IMR-90 (cell line): ENCODE results near the gene EBF4. TPM values are rescaled to one million over a fixed set of nuclear protein-coding genes. Genes with fewer than 3 reads are reported as not detected.

ENCODE experiments used
- ATAC-seq: fragments of 200-7000 bp; cut with Tn5 transposase; 2 replicates; pipeline ENCODE4 v1.9.1; 2020; ENCODE audit warnings: low read depth, mild to moderate bottlenecking, moderate library complexity
- BruUV-seq: library from RNA; stranded (reverse); fragments of 400-500 nt; replicated peaks from 2 replicates; lab custom pipeline; 2021; lab: Mats Ljungman, UMichigan
- CTCF ChIA-PET: fragments of 300-600 bp; formaldehyde crosslinking; extraction: SDS; loops from one replicate; lab custom pipeline; 2021; ENCODE audit warnings: antibody characterized with exemption; lab: Yijun Ruan, JAX
- POLR2A ChIA-PET: fragments of 300-600 bp; sonication (Branson Sonifier 250); formaldehyde crosslinking; loops from one replicate; lab custom pipeline; 2022; ENCODE audit warnings: antibody characterized with exemption; ENCODE audit not compliant: unreplicated experiment; lab: Charles Lee
- DNase-seq: peaks from one replicate; pipeline ENCODE4 v3.0.0; 2013
- H2AFZ ChIP-seq: replicated peaks from 2 replicates; pipeline ENCODE3; 2013; ENCODE audit warnings: low read length, mild to moderate bottlenecking; ENCODE audit not compliant: poor library complexity
- H2AK5ac ChIP-seq: 2 replicates; pipeline ENCODE4 v1.6.1; 2013; ENCODE audit warnings: low read depth, low read length, inconsistent platforms
- H2AK9ac ChIP-seq: replicated peaks from 2 replicates; pipeline ENCODE3; 2013; ENCODE audit warnings: mild to moderate bottlenecking, low read depth, low read length, moderate library complexity; ENCODE audit not compliant: poor library complexity
- H2BK120ac ChIP-seq: 2 replicates; pipeline ENCODE4 v1.6.1; 2013; ENCODE audit warnings: low read depth, low read length, inconsistent platforms
- H2BK15ac ChIP-seq: 3 replicates; pipeline ENCODE4 v1.6.1; 2013; ENCODE audit warnings: low read depth, low read length, inconsistent platforms
- H2BK20ac ChIP-seq: 2 replicates; pipeline ENCODE4 v1.6.1; 2013; ENCODE audit warnings: low read depth, mild to moderate bottlenecking, inconsistent platforms, low read length, moderate library complexity
- H2BK5ac ChIP-seq: 2 replicates; pipeline ENCODE4 v1.6.1; 2013; ENCODE audit warnings: mild to moderate bottlenecking, low read depth, low read length, inconsistent platforms; ENCODE audit not compliant: poor library complexity, severe bottlenecking
- H3K14ac ChIP-seq: replicated peaks from 2 replicates; pipeline ENCODE4 v1.6.1; 2013; ENCODE audit warnings: low read depth, low read length, inconsistent platforms
- H3K18ac ChIP-seq: 2 replicates; pipeline ENCODE4 v1.6.1; 2013; ENCODE audit warnings: low read depth, low read length, control low read depth
- H3K23ac ChIP-seq: 2 replicates; pipeline ENCODE4 v1.6.1; 2013; ENCODE audit warnings: low read depth, low read length, inconsistent platforms
- H3K27ac ChIP-seq: 2 replicates; pipeline ENCODE4 v1.5.1; 2013; ENCODE audit warnings: mild to moderate bottlenecking, control low read depth, low read length; ENCODE audit not compliant: insufficient read depth
- H3K27me3 ChIP-seq: 2 replicates; pipeline ENCODE4 v1.6.1; 2013; ENCODE audit warnings: low read length; ENCODE audit not compliant: control insufficient read depth, insufficient read depth
- H3K36me3 ChIP-seq: 2 replicates; pipeline ENCODE4 v1.6.1; 2013; ENCODE audit warnings: low read length, mixed read lengths; ENCODE audit not compliant: control insufficient read depth, insufficient read depth
- H3K4ac ChIP-seq: 2 replicates; pipeline ENCODE4 v1.6.1; 2013; ENCODE audit warnings: low read depth, low read length, inconsistent platforms
- H3K4me1 ChIP-seq: 2 replicates; pipeline ENCODE4 v1.6.1; 2013; ENCODE audit warnings: low read length, mixed read lengths; ENCODE audit not compliant: control insufficient read depth, insufficient read depth
- H3K4me2 ChIP-seq: 2 replicates; pipeline ENCODE4 v1.6.1; 2013; ENCODE audit warnings: low read depth, mild to moderate bottlenecking, control low read depth, low read length, moderate library complexity
- H3K4me3 ChIP-seq: 2 replicates; pipeline ENCODE4 v1.5.1; 2013; ENCODE audit warnings: low read depth, mild to moderate bottlenecking, control low read depth, low read length, moderate library complexity; ENCODE audit not compliant: insufficient read depth
- H3K56ac ChIP-seq: 2 replicates; pipeline ENCODE4 v1.6.1; 2013; ENCODE audit warnings: low read length, inconsistent platforms; ENCODE audit not compliant: insufficient read depth; ENCODE audit errors: extremely low read depth
- H3K79me1 ChIP-seq, 2 experiments: 2 replicates each; pipeline ENCODE4 v1.6.1; 2013; ENCODE audit warnings: low read length in 2 of 2, inconsistent platforms in 1 of 2, low read depth in 1 of 2
- H3K9ac ChIP-seq: 2 replicates; pipeline ENCODE4 v1.6.1; 2013; ENCODE audit warnings: low read depth, low read length, control low read depth
- H3K9me1 ChIP-seq: 2 replicates; pipeline ENCODE4 v1.6.1; 2013; ENCODE audit warnings: low read length, inconsistent platforms; ENCODE audit not compliant: insufficient read depth
- H3K9me3 ChIP-seq: 2 replicates; pipeline ENCODE4 v1.6.1; 2013; ENCODE audit warnings: low read length; ENCODE audit not compliant: control insufficient read depth, insufficient read depth
- H4K20me1 ChIP-seq: 2 replicates; pipeline ENCODE4 v1.6.1; 2013; ENCODE audit warnings: low read length, inconsistent platforms; ENCODE audit not compliant: insufficient read depth
- H4K5ac ChIP-seq: 2 replicates; pipeline ENCODE4 v1.6.1; 2013; ENCODE audit warnings: mild to moderate bottlenecking, low read depth, low read length, control low read depth
- H4K8ac ChIP-seq, 2 experiments: 2 replicates each; pipeline ENCODE4 v1.6.1; 2013; ENCODE audit warnings: low read depth in 2 of 2, low read length in 2 of 2, control low read depth in 1 of 2, inconsistent platforms in 1 of 2
- H4K91ac ChIP-seq: 2 replicates; pipeline ENCODE4 v1.6.1; 2013; ENCODE audit warnings: low read depth, low read length, inconsistent platforms; ENCODE audit not compliant: insufficient read depth
- BHLHE40 ChIP-seq: fragments of 150-350 bp; IDR thresholded peaks from 2 replicates; pipeline ENCODE4 v1.6.1; 2016; ENCODE audit warnings: mild to moderate bottlenecking, low read depth, low read length
- CEBPB ChIP-seq: IDR thresholded peaks from 2 replicates; pipeline ENCODE4 v1.6.1; 2012; ENCODE audit warnings: low read depth, low read length, improper control_type of control experiment
- CHD1 ChIP-seq: IDR thresholded peaks from 2 replicates; pipeline ENCODE4 v1.6.1; 2012; ENCODE audit warnings: low read depth, low read length, improper control_type of control experiment
- CTCF ChIP-seq: conservative IDR thresholded peaks from 2 replicates; pipeline ENCODE4 v1.5.1; 2012; ENCODE audit warnings: mild to moderate bottlenecking, low read depth, low read length, improper control_type of control experiment
- ELK1 ChIP-seq: fragments of 150-350 bp; IDR thresholded peaks from 2 replicates; pipeline ENCODE4 v1.6.1; 2016; ENCODE audit warnings: low read depth, mild to moderate bottlenecking, low read length, moderate library complexity, borderline replicate concordance
- FOS ChIP-seq: fragments of 150-350 bp; IDR thresholded peaks from 2 replicates; pipeline ENCODE4 v1.6.1; 2016; ENCODE audit warnings: low read depth, low read length
- MAFK ChIP-seq: IDR thresholded peaks from 2 replicates; pipeline ENCODE4 v1.6.1; 2012; ENCODE audit warnings: low read depth, low read length, improper control_type of control experiment
- MAZ ChIP-seq: IDR thresholded peaks from 2 replicates; pipeline ENCODE4 v1.6.1; 2012; ENCODE audit warnings: low read depth, mild to moderate bottlenecking, low read length, improper control_type of control experiment, moderate library complexity, borderline replicate concordance
- MXI1 ChIP-seq: IDR thresholded peaks from 2 replicates; pipeline ENCODE4 v1.6.1; 2012; ENCODE audit warnings: low read depth, mild to moderate bottlenecking, low read length, moderate library complexity, borderline replicate concordance
- NFE2L2 ChIP-seq: fragments of 150-350 bp; IDR thresholded peaks from 2 replicates; pipeline ENCODE4 v1.6.1; 2016; ENCODE audit warnings: low read depth, mild to moderate bottlenecking, low read length
- POLR2A ChIP-seq: IDR thresholded peaks from 2 replicates; pipeline ENCODE4 v1.6.1; 2012; ENCODE audit warnings: mild to moderate bottlenecking, low read depth, low read length
- RAD21 ChIP-seq: IDR thresholded peaks from 2 replicates; pipeline ENCODE4 v1.6.1; 2012; ENCODE audit warnings: low read length, improper control_type of control experiment
- RCOR1 ChIP-seq: IDR thresholded peaks from 2 replicates; pipeline ENCODE4 v1.6.1; 2012; ENCODE audit warnings: mild to moderate bottlenecking, low read length, improper control_type of control experiment; ENCODE audit not compliant: insufficient replicate concordance
- RFX5 ChIP-seq: IDR thresholded peaks from 2 replicates; pipeline ENCODE4 v1.8.0; 2012; ENCODE audit warnings: low read depth, mild to moderate bottlenecking, low read length, moderate library complexity
- SMC3 ChIP-seq: fragments of 150-350 bp; IDR thresholded peaks from 2 replicates; pipeline ENCODE4 v1.6.1; 2016; ENCODE audit warnings: low read depth, mild to moderate bottlenecking, antibody characterized with exemption, low read length, moderate library complexity
- USF2 ChIP-seq: fragments of 150-350 bp; IDR thresholded peaks from 2 replicates; pipeline ENCODE4 v1.6.1; 2017; ENCODE audit warnings: mild to moderate bottlenecking, antibody characterized with exemption, low read length, low read depth
- WGBS, 2 experiments: methylation state at CpG; one replicate each; pipeline versions ENCODE4 v1.1.5 to v1.1.7; 2013; ENCODE audit warnings: missing lambda C conversion rate in 2 of 2; ENCODE audit not compliant: insufficient read length in 1 of 2; ENCODE audit errors: extremely low coverage in 2 of 2; 5-methylcytosine and 5-hydroxymethylcytosine counted together
- dilution Hi-C: fragments of 300-500 bp; cut with HindIII; formaldehyde crosslinking; loops from one replicate; pipeline ENCODE4 v1.14.3; 2018; ENCODE audit warnings: low sequenced_read_pairs; ENCODE audit not compliant: unreplicated experiment
- in situ Hi-C: fragments of 300-500 bp; cut with MboI; formaldehyde crosslinking; loops from 3 replicates; pipeline ENCODE4 v1.14.3; 2019; ENCODE audit warnings: low sequenced_read_pairs, inconsistent platforms, mixed read lengths
- intact Hi-C: fragments of 100-400 bp; cut with micrococcal nuclease; formaldehyde crosslinking; loops from 2 replicates; pipeline ENCODE4 v1.10.0; 2022
- polyA plus RNA-seq, 3 experiments: library from polyadenylated mRNA; depleted of rRNA; stranded (reverse); fragments of >200 nt; gene quantifications; 2 replicates each; pipeline ENCODE4 v1.2.3, GENCODE V29; 2012; ENCODE audit warnings: low replicate concordance in 1 of 3
- total RNA-seq: library from RNA; depleted of rRNA; stranded (reverse); fragments of >200 nt; gene quantifications from 2 replicates; pipeline ENCODE4 v1.2.3, GENCODE V29; 2012

EBF4 gene
- total and polyA plus RNA-seq, 2 of the 4 experiments (the other 2 are of a cell fraction), result 0.18 to 1.1 TPM

DNA sequence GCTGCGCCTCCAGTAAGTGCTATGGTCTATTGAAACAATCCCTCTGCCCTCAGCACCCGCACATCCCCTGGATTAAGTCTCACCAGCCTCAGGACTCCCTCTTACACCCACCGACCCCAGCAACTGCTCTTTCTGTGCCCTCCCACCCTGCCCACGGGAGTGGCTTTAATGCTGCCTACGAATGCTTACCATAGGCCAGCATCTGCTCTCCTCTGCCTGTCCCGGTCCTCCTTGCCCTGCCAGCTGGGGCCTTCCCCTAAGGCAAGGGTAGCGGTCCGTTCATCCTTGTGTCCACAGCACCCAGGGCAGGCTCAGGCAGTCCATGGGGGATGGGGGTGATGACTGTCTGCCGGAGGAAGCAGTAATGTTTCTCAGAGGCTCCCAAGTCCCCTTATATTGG, 4.1 kb downstream of the EBF4 start:
- Histone ChIP-seq H3K9ac (no peak overlapping the region), H3K23ac (no peak overlapping the region), H4K5ac (no peak overlapping the region), H4K20me1 (no peaks in the 10 kb centered on the region; the same call in none of the 2 replicates), H3K18ac (no peak overlapping the region), H3K9me3 (no peaks in the 10 kb centered on the region), H3K4me1 (no peaks in the 10 kb centered on the region), H3K27ac (no peak overlapping the region), H3K4ac (no peak overlapping the region), H4K91ac (no peak overlapping the region), H2BK5ac (no peak overlapping the region), H3K27me3 (peaks cover 64% of the 10 kb centered on the region), H4K8ac (no peak overlapping the region), H3K79me1 (no peaks in the 10 kb centered on the region), H2BK15ac (no peak overlapping the region), H3K14ac (no peak overlapping the region), H2AK5ac (no peak overlapping the region), H2BK20ac (no peak overlapping the region), H2AK9ac (no peak overlapping the region), H2BK120ac (no peak overlapping the region), H3K4me2 (no peak overlapping the region), H2AFZ (no peak overlapping the region), H3K56ac (no peak overlapping the region), H3K36me3 (no peaks in the 10 kb centered on the region), H3K4me3 (no peak overlapping the region), H3K9me1 (no peaks in the 10 kb centered on the region; the same call in 1 of the 2 replicates)
- dilution Hi-C loops, result no loop called here
- in situ Hi-C loops, result no loop called here
- 68% methylated on average over 3 of the region's 9 CpGs; no CpG with 5 or more reads in 1 of the 2 experiments for WGBS, 2 experiments
- TF ChIP-seq MAFK (no peak), BHLHE40 (no peak), CTCF (no peak), CEBPB (no peak), POLR2A (no peak), ELK1 (no peak), CHD1 (no peak), USF2 (no peak), RCOR1 (no peak), RAD21 (no peak), FOS (no peak), NFE2L2 (no peak), RFX5 (no peak), MXI1 (no peak), MAZ (no peak), SMC3 (no peak)
- intact Hi-C loops, result no loop called here
- DNase-seq (no peak), ATAC-seq (no peak)
- POLR2A ChIA-PET, result interaction anchor here (0.7 kb wide), 1 partner anchor 10 kb away, joined by 3 read pairs; no protein-coding TSS in a partner anchor
- CTCF ChIA-PET, result no interaction called here
- BruUV-seq, result no TSS peak
